GM18909 (cell line): ENCODE data around the gene KLHL6.

Experiments used
- ATAC-seq: cut with Tn5 transposase; IDR thresholded peaks from one replicate; pipeline ENCODE4 v1.9.1; 2021; ENCODE audit warnings: mild to moderate bottlenecking; ENCODE audit not compliant: unreplicated experiment, poor library complexity

KLHL6 gene

GRCh38 chr3:183511286-183512131, 44.0 kb downstream of the KLHL6 start:
- peak; percentile 56 for ATAC-seq

GRCh38 chr3:183508821-183509220, 46.7 kb downstream of the KLHL6 start:
- ATAC-seq: no peak

- no peak for ATAC-seq
Observed at GRCh38 chr3:183507551-183507950, 48.0 kb downstream of the KLHL6 start.

- no peak for ATAC-seq
Observed at GRCh38 chr3:183506674-183507320, 48.7 kb downstream of the KLHL6 start.

GRCh38 chr3:183504597-183504996, 50.9 kb downstream of the KLHL6 start:
- ATAC-seq: no peak

GRCh38 chr3:183503746-183504145, 51.8 kb downstream of the KLHL6 start:
- ATAC-seq: no peak

- ATAC-seq: no peak
Observed at GRCh38 chr3:183502237-183503181, 53.0 kb downstream of the KLHL6 start.

GRCh38 chr3:183500981-183501704, 54.4 kb downstream of the KLHL6 start:
- no peak for ATAC-seq

- no peak for ATAC-seq
Observed at GRCh38 chr3:183500319-183500718, 55.2 kb downstream of the KLHL6 start.

GRCh38 chr3:183498634-183499033, 56.9 kb downstream of the KLHL6 start:
- ATAC-seq: no peak

- no peak for ATAC-seq
Observed at GRCh38 chr3:183497313-183497712, 58.2 kb downstream of the KLHL6 start.

- ATAC-seq: no peak
Observed at GRCh38 chr3:183496311-183496710, 59.2 kb downstream of the KLHL6 start.

- no peak for ATAC-seq
Observed at GRCh38 chr3:183494341-183494740, 61.2 kb downstream of the KLHL6 start.

GRCh38 chr3:183493296-183494045, 62.0 kb downstream of the KLHL6 start:
- no peak for ATAC-seq

- no peak for ATAC-seq
Observed at GRCh38 chr3:183492849-183493179, 62.7 kb downstream of the KLHL6 start.

GRCh38 chr3:183491923-183492848, 63.3 kb downstream of the KLHL6 start:
- no peak for ATAC-seq

- no peak for ATAC-seq
Observed at GRCh38 chr3:183491109-183491922, 64.2 kb downstream of the KLHL6 start.

- no peak for ATAC-seq
Observed at GRCh38 chr3:183490653-183491052, 64.9 kb downstream of the KLHL6 start.
